CD4-positive, CD25-positive, alpha-beta regulatory T cell (primary cell): ENCODE measurements around the gene PPP2R1A. TPM values are rescaled to one million over a fixed set of nuclear protein-coding genes. Genes with fewer than 3 reads are reported as not detected.

Source experiments
- ATAC-seq, 2 donors: fragments of 150-1000 bp; cut with Tn5 transposase; one replicate each; pipeline ENCODE4 v1.10.0; 2021; ENCODE audit warnings: low read depth in 2 of 2, moderate number of reproducible peaks in 2 of 2, moderate library complexity in 1 of 2
- DNase-seq, 3 donors: peaks; one replicate each; pipeline versions ENCODE4 v3.0.0 to v3.0.0-alpha.2; 2012 to 2022; ENCODE audit warnings: mixed read lengths in 1 of 3
- H3K27ac ChIP-seq: one replicate; pipeline ENCODE4 v1.7.0; 2013; ENCODE audit warnings: mild to moderate bottlenecking, low read length; ENCODE audit not compliant: insufficient read depth, poor library complexity, severe bottlenecking
- H3K27me3 ChIP-seq: one replicate; pipeline ENCODE4 v1.7.0; 2013; ENCODE audit warnings: low read length; ENCODE audit not compliant: control insufficient read depth, insufficient read depth
- H3K36me3 ChIP-seq: one replicate; pipeline ENCODE4 v1.7.0; 2013; ENCODE audit warnings: mild to moderate bottlenecking, low read length, moderate library complexity; ENCODE audit not compliant: control insufficient read depth, insufficient read depth
- H3K4me1 ChIP-seq: 2 replicates; pipeline ENCODE4 v1.7.0; 2013; ENCODE audit warnings: mild to moderate bottlenecking, low read length; ENCODE audit not compliant: insufficient read depth, control insufficient read depth, poor library complexity, severe bottlenecking
- H3K4me3 ChIP-seq: one replicate; pipeline ENCODE4 v1.7.0; 2013; ENCODE audit warnings: low read depth, mild to moderate bottlenecking, low read length, moderate library complexity
- H3K9me3 ChIP-seq, 2 experiments: 1 replicate in 1 of 2; 2 replicates in 1 of 2; pipeline ENCODE4 v1.7.0; 2013; ENCODE audit warnings: low read length in 2 of 2, mild to moderate bottlenecking in 1 of 2, moderate library complexity in 1 of 2; ENCODE audit not compliant: control insufficient read depth in 2 of 2
- H3K27ac Mint-ChIP-seq, 3 donors: one replicate each; pipeline ENCODE4 v1.8.0; 2020 to 2022; ENCODE audit warnings: mild to moderate bottlenecking in 3 of 3, mixed read lengths in 3 of 3, moderate library complexity in 2 of 3
- H3K27me3 Mint-ChIP-seq: one replicate; pipeline ENCODE4 v1.8.0; 2022; ENCODE audit warnings: mild to moderate bottlenecking, mixed read lengths
- H3K36me3 Mint-ChIP-seq: one replicate; pipeline ENCODE4 v1.8.0; 2020; ENCODE audit warnings: mixed read lengths
- H3K4me1 Mint-ChIP-seq, 4 donors: one replicate each; pipeline ENCODE4 v1.8.0; 2020 to 2022; ENCODE audit warnings: mixed read lengths in 4 of 4, mild to moderate bottlenecking in 1 of 4
- H3K4me3 Mint-ChIP-seq, 4 donors: one replicate each; pipeline ENCODE4 v1.8.0; 2020 to 2022; ENCODE audit warnings: mild to moderate bottlenecking in 4 of 4, mixed read lengths in 4 of 4, moderate library complexity in 3 of 4
- H3K9me3 Mint-ChIP-seq, 7 donors: one replicate each; pipeline ENCODE4 v1.8.0; 2020 to 2022; ENCODE audit warnings: mixed read lengths in 7 of 7, mild to moderate bottlenecking in 3 of 7, moderate library complexity in 2 of 7
- polyA plus RNA-seq, 4 donors: library from polyadenylated mRNA; unstranded; fragments of 300-500 nt; fragmentation: Illumina TruSeq; gene quantifications; one replicate each; pipeline ENCODE4 v1.2.3, GENCODE V29; 2021
- total RNA-seq: library from RNA; stranded (reverse); gene quantifications from one replicate; pipeline ENCODE4 v1.2.3, GENCODE V29; 2022

Gene PPP2R1A
- total and polyA plus RNA-seq, 5 donors from 2014 or later: 170 to 212 (median 180) TPM

DNA sequence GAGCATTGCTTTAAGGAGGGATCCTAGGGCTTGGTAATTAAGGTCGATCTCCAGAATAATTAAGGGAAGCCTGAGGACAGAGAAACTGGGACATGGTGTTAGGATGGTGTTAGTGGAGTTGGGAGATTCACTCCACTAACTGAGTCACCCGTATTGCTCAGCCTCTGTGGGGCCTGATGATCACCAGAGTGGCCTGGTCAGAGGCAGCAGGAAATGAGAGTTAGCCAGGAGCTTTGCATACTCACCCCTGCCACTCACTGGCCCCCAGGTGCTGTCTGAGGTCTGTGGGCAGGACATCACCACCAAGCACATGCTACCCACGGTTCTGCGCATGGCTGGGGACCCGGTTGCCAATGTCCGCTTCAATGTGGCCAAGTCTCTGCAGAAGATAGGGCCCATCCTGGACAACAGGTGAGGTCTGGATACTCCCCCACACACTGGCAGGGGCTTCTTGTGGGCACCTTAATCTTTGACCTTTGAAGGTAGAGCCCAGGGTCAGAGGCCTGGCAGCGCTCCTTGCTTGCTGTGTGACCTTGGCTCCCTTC lies 32.1 kb downstream of the PPP2R1A start:
- no peak overlapping the region for H3K4me3 Mint-ChIP-seq
- ATAC-seq: no peak
- Histone ChIP-seq H3K27ac (no peak overlapping the region), H3K4me3 (no peak overlapping the region), H3K4me1 (no peaks in the 10 kb centered on the region), H3K27me3 (no peaks in the 10 kb centered on the region), H3K9me3 (no peaks in the 10 kb centered on the region), H3K36me3 (peaks cover 95% of the 10 kb centered on the region)
- H3K27ac Mint-ChIP-seq: no peak overlapping the region
- no peaks in the 10 kb centered on the region for H3K9me3 Mint-ChIP-seq
- H3K27me3 Mint-ChIP-seq: no peaks in the 10 kb centered on the region
- H3K36me3 Mint-ChIP-seq: peaks cover 72% of the 10 kb centered on the region
- peaks cover 0 to 10% (median 0%) of the 10 kb centered on the region in 4 donors for H3K4me1 Mint-ChIP-seq
- no peak for DNase-seq

GRCh38 chr19:52224211-52224610 lies 34.4 kb downstream of the PPP2R1A start:
- Mint-ChIP-seq H3K27ac (no peak overlapping the region), H3K4me1 (peaks cover 0 to 4% (median 1%) of the 10 kb centered on the region in 4 donors), H3K36me3 (peaks cover 69% of the 10 kb centered on the region), H3K27me3 (no peaks in the 10 kb centered on the region), H3K4me3 (no peak overlapping the region), H3K9me3 (no peaks in the 10 kb centered on the region)
- H3K36me3 ChIP-seq: peaks cover 90% of the 10 kb centered on the region
- no peak for ATAC-seq
- H3K27ac ChIP-seq: no peak overlapping the region
- H3K4me1 ChIP-seq: no peaks in the 10 kb centered on the region
- no peak for DNase-seq
- H3K4me3 ChIP-seq: no peak overlapping the region
- H3K9me3 ChIP-seq: no peaks in the 10 kb centered on the region
- no peaks in the 10 kb centered on the region for H3K27me3 ChIP-seq

GRCh38 chr19:52226652-52227051 lies 36.8 kb downstream of the PPP2R1A start:
- H3K27ac Mint-ChIP-seq: no peak overlapping the region
- peaks cover 48% of the 10 kb centered on the region for H3K36me3 Mint-ChIP-seq
- DNase-seq: no peak
- H3K4me3 Mint-ChIP-seq: no peak overlapping the region
- no peaks in the 10 kb centered on the region for H3K9me3 ChIP-seq
- peaks cover 0 to 3% (median under 1%) of the 10 kb centered on the region in 4 donors for H3K4me1 Mint-ChIP-seq
- H3K27me3 ChIP-seq: no peaks in the 10 kb centered on the region
- no peak overlapping the region for H3K27ac ChIP-seq
- H3K4me3 ChIP-seq: no peak overlapping the region
- H3K4me1 ChIP-seq: no peaks in the 10 kb centered on the region
- no peaks in the 10 kb centered on the region for H3K27me3 Mint-ChIP-seq
- H3K36me3 ChIP-seq: peaks cover 66% of the 10 kb centered on the region
- no peaks in the 10 kb centered on the region for H3K9me3 Mint-ChIP-seq
- no peak for ATAC-seq

GRCh38 chr19:52227196-52227940 lies 37.5 kb downstream of the PPP2R1A start:
- H3K4me3 ChIP-seq: no peak overlapping the region
- H3K27ac ChIP-seq: no peak overlapping the region
- Mint-ChIP-seq H3K4me1 (peaks cover 0 to 3% (median under 1%) of the 10 kb centered on the region in 4 donors), H3K27me3 (no peaks in the 10 kb centered on the region), H3K9me3 (no peaks in the 10 kb centered on the region), H3K4me3 (no peak overlapping the region), H3K36me3 (peaks cover 46% of the 10 kb centered on the region), H3K27ac (peak overlapping the region; percentile 5 to 17 (median 15))
- no peaks in the 10 kb centered on the region for H3K27me3 ChIP-seq
- ATAC-seq (no peak), DNase-seq (no peak)
- H3K36me3 ChIP-seq: peaks cover 59% of the 10 kb centered on the region
- no peaks in the 10 kb centered on the region for H3K4me1 ChIP-seq
- H3K9me3 ChIP-seq: no peaks in the 10 kb centered on the region

- Mint-ChIP-seq H3K27me3 (no peaks in the 10 kb centered on the region), H3K27ac (peak overlapping the region in 1 of 3 donors; percentile 21), H3K36me3 (peaks cover 41% of the 10 kb centered on the region), H3K4me3 (no peak overlapping the region), H3K9me3 (no peaks in the 10 kb centered on the region), H3K4me1 (peaks cover 0 to 3% (median under 1%) of the 10 kb centered on the region in 4 donors)
- no peak for ATAC-seq
- DNase-seq: no peak
- H3K36me3 ChIP-seq: peaks cover 53% of the 10 kb centered on the region
- no peaks in the 10 kb centered on the region for H3K9me3 ChIP-seq
- no peak overlapping the region for H3K4me3 ChIP-seq
- H3K27ac ChIP-seq: no peak overlapping the region
- no peaks in the 10 kb centered on the region for H3K27me3 ChIP-seq
- H3K4me1 ChIP-seq: no peaks in the 10 kb centered on the region
These were observed 38.1 kb downstream of the PPP2R1A start for GRCh38 chr19:52227980-52228379.

- Histone ChIP-seq H3K9me3 (no peaks in the 10 kb centered on the region), H3K27me3 (no peaks in the 10 kb centered on the region), H3K4me1 (no peaks in the 10 kb centered on the region), H3K36me3 (peaks cover 38% of the 10 kb centered on the region), H3K4me3 (no peak overlapping the region), H3K27ac (no peak overlapping the region)
- Mint-ChIP-seq H3K27me3 (no peaks in the 10 kb centered on the region), H3K4me1 (peaks cover 0 to 3% (median 1%) of the 10 kb centered on the region in 4 donors), H3K36me3 (peaks cover 27% of the 10 kb centered on the region), H3K4me3 (no peak overlapping the region), H3K27ac (no peak overlapping the region), H3K9me3 (no peaks in the 10 kb centered on the region)
- DNase-seq (no peak), ATAC-seq (no peak)
These were observed 39.7 kb downstream of the PPP2R1A start for GRCh38 chr19:52229524-52229923.

- no peak for DNase-seq
- peak overlapping the region; percentile 40 to 72 (median 54) for H3K27ac Mint-ChIP-seq
- peaks cover 23% of the 10 kb centered on the region for H3K36me3 Mint-ChIP-seq
- Histone ChIP-seq H3K36me3 (peaks cover 30% of the 10 kb centered on the region), H3K4me1 (no peaks in the 10 kb centered on the region), H3K27me3 (no peaks in the 10 kb centered on the region), H3K27ac (no peak overlapping the region), H3K4me3 (no peak overlapping the region), H3K9me3 (no peaks in the 10 kb centered on the region)
- H3K27me3 Mint-ChIP-seq: no peaks in the 10 kb centered on the region
- ATAC-seq: no peak
- no peak overlapping the region for H3K4me3 Mint-ChIP-seq
- H3K9me3 Mint-ChIP-seq: no peaks in the 10 kb centered on the region
- H3K4me1 Mint-ChIP-seq: peaks cover 0 to 7% (median 1%) of the 10 kb centered on the region in 4 donors
These were observed 40.8 kb downstream of the PPP2R1A start for GRCh38 chr19:52230685-52231084.
